Skeletal muscle tissue (tissue), 4 donors: ENCODE data around the gene NDRG3. TPM values are rescaled to one million over a fixed set of nuclear protein-coding genes. Genes with fewer than 3 reads are reported as not detected.

ENCODE experiments used
- H3K27ac ChIP-seq: one replicate; pipeline ENCODE4 v1.7.0; 2013; ENCODE audit warnings: mild to moderate bottlenecking, low read depth, low read length, inconsistent platforms
- H3K27me3 ChIP-seq, 3 donors: one replicate each; pipeline ENCODE4 v1.7.0; 2013; ENCODE audit warnings: low read length in 3 of 3; ENCODE audit not compliant: control insufficient read depth in 3 of 3, insufficient read depth in 3 of 3
- H3K36me3 ChIP-seq, 3 donors: one replicate each; pipeline ENCODE4 v1.7.0; 2013; ENCODE audit warnings: low read length in 3 of 3; ENCODE audit not compliant: control insufficient read depth in 3 of 3, insufficient read depth in 3 of 3
- H3K4me1 ChIP-seq, 3 donors: one replicate each; pipeline ENCODE4 v1.7.0; 2013; ENCODE audit warnings: low read length in 3 of 3, mild to moderate bottlenecking in 3 of 3; ENCODE audit not compliant: control insufficient read depth in 3 of 3, insufficient read depth in 3 of 3
- H3K4me3 ChIP-seq, 3 donors: one replicate each; pipeline ENCODE4 v1.7.0; 2013; ENCODE audit warnings: low read length in 3 of 3
- H3K9ac ChIP-seq, 3 donors: one replicate each; pipeline ENCODE4 v1.7.0; 2013; ENCODE audit warnings: low read length in 3 of 3, mild to moderate bottlenecking in 3 of 3, moderate library complexity in 2 of 3, low read depth in 1 of 3
- H3K9me3 ChIP-seq, 3 donors: one replicate each; pipeline ENCODE4 v1.7.0; 2013; ENCODE audit warnings: low read length in 3 of 3; ENCODE audit not compliant: control insufficient read depth in 3 of 3
- total RNA-seq: library from RNA; depleted of rRNA; stranded (reverse); fragments of >200 nt; gene quantifications from one replicate; pipeline ENCODE4 v1.2.3, GENCODE V29; 2014
- donor health status: Osteomylitis.

Gene NDRG3
- total RNA-seq, 1 donor from 2014 or later = 15.1 TPM

GRCh38 chr20:36779656-36780025, 33.8 kb upstream of the NDRG3 start:
- H3K27ac ChIP-seq = no peak overlapping the region
- no peaks in the 10 kb centered on the region for H3K9me3 ChIP-seq
- peak overlapping the region in 1 of 3 donors; percentile 3 for H3K9ac ChIP-seq
- H3K27me3 ChIP-seq = no peaks in the 10 kb centered on the region
- no peak overlapping the region for H3K4me3 ChIP-seq
- H3K36me3 ChIP-seq = peaks cover 0 to 12% (median 2%) of the 10 kb centered on the region in 3 donors
- peaks cover 4 to 13% (median 6%) of the 10 kb centered on the region in 3 donors for H3K4me1 ChIP-seq

- peaks cover 0 to 8% (median 0%) of the 10 kb centered on the region in 3 donors for H3K36me3 ChIP-seq
- H3K9me3 ChIP-seq = no peaks in the 10 kb centered on the region
- H3K27ac ChIP-seq = no peak overlapping the region
- peaks cover 9 to 16% (median 10%) of the 10 kb centered on the region in 3 donors for H3K4me1 ChIP-seq
- no peaks in the 10 kb centered on the region for H3K27me3 ChIP-seq
- no peak overlapping the region for H3K9ac ChIP-seq
- no peak overlapping the region for H3K4me3 ChIP-seq
These were observed 33.2 kb upstream of the NDRG3 start for GRCh38 chr20:36778831-36779655.

- Histone ChIP-seq H3K27me3 (no peaks in the 10 kb centered on the region), H3K27ac (no peak overlapping the region), H3K4me1 (peaks cover 19 to 25% (median 21%) of the 10 kb centered on the region in 3 donors), H3K36me3 (no peaks in the 10 kb centered on the region), H3K4me3 (no peak overlapping the region), H3K9me3 (no peaks in the 10 kb centered on the region), H3K9ac (no peak overlapping the region)
These were observed 31.7 kb upstream of the NDRG3 start for GRCh38 chr20:36777576-36777975.

GRCh38 chr20:36777167-36777566, 31.3 kb upstream of the NDRG3 start:
- H3K4me3 ChIP-seq = no peak overlapping the region
- H3K36me3 ChIP-seq = no peaks in the 10 kb centered on the region
- H3K27me3 ChIP-seq = no peaks in the 10 kb centered on the region
- H3K9ac ChIP-seq = no peak overlapping the region
- no peaks in the 10 kb centered on the region for H3K9me3 ChIP-seq
- no peak overlapping the region for H3K27ac ChIP-seq
- peaks cover 21 to 26% (median 22%) of the 10 kb centered on the region in 3 donors for H3K4me1 ChIP-seq

- Histone ChIP-seq H3K9me3 (no peaks in the 10 kb centered on the region), H3K4me3 (no peak overlapping the region), H3K27me3 (no peaks in the 10 kb centered on the region), H3K27ac (no peak overlapping the region), H3K9ac (no peak overlapping the region), H3K4me1 (peaks cover 21 to 26% (median 22%) of the 10 kb centered on the region in 3 donors), H3K36me3 (no peaks in the 10 kb centered on the region)
These were observed 29.9 kb upstream of the NDRG3 start for GRCh38 chr20:36775826-36776225.

GRCh38 chr20:36775196-36775595, 29.3 kb upstream of the NDRG3 start:
- H3K27ac ChIP-seq = peak overlapping the region; percentile 94
- no peak overlapping the region for H3K4me3 ChIP-seq
- no peaks in the 10 kb centered on the region for H3K9me3 ChIP-seq
- H3K4me1 ChIP-seq = peaks cover 21 to 26% (median 22%) of the 10 kb centered on the region in 3 donors
- H3K9ac ChIP-seq = no peak overlapping the region
- no peaks in the 10 kb centered on the region for H3K36me3 ChIP-seq
- H3K27me3 ChIP-seq = no peaks in the 10 kb centered on the region

- Histone ChIP-seq H3K9me3 (no peaks in the 10 kb centered on the region), H3K9ac (peak within 1 kb of the TSS; percentile 89 to 93 (median 92)), H3K4me3 (peak within 1 kb of the TSS; percentile 78 to 99 (median 92)), H3K36me3 (no peaks in the 10 kb centered on the region), H3K4me1 (peaks cover 21 to 26% (median 22%) of the 10 kb centered on the region in 3 donors), H3K27ac (peak within 1 kb of the TSS; percentile 94), H3K27me3 (no peaks in the 10 kb centered on the region)
These were observed 27.9 kb upstream of the NDRG3 start, which contains the start of gene DSN1 for GRCh38 chr20:36773597-36774390. Gene DSN1 (minus strand): TSS chr20:36773763. CDS start chr20:36771458, 2,305 bp downstream.

- Histone ChIP-seq H3K4me3 (peak overlapping the region; percentile 78 to 99 (median 92)), H3K9ac (peak overlapping the region; percentile 89 to 93 (median 92)), H3K9me3 (no peaks in the 10 kb centered on the region), H3K36me3 (no peaks in the 10 kb centered on the region), H3K27ac (peak overlapping the region; percentile 94), H3K4me1 (peaks cover 21 to 26% (median 22%) of the 10 kb centered on the region in 3 donors), H3K27me3 (no peaks in the 10 kb centered on the region)
These were observed 27.3 kb upstream of the NDRG3 start for GRCh38 chr20:36773107-36773596.

GRCh38 chr20:36770680-36771079, 24.8 kb upstream of the NDRG3 start:
- no peak overlapping the region for H3K9ac ChIP-seq
- no peak overlapping the region for H3K4me3 ChIP-seq
- no peaks in the 10 kb centered on the region for H3K27me3 ChIP-seq
- no peaks in the 10 kb centered on the region for H3K9me3 ChIP-seq
- H3K4me1 ChIP-seq = peaks cover 21 to 26% (median 22%) of the 10 kb centered on the region in 3 donors
- no peaks in the 10 kb centered on the region for H3K36me3 ChIP-seq
- no peak overlapping the region for H3K27ac ChIP-seq
